Heart left ventricle (tissue), 16 donors: ENCODE data around the gene ETV6. TPM values are rescaled to one million over a fixed set of nuclear protein-coding genes. Genes with fewer than 3 reads are reported as not detected.
"Not testable (repeated sequence)": the region's sequence is repeated elsewhere in the genome, so short reads cannot be mapped to it uniquely, and the experiment has no call there.

Source experiments
- ATAC-seq, 4 donors: fragments of 200-7000 bp; cut with Tn5 transposase; one replicate each; pipeline ENCODE4 v1.9.1; 2020 to 2022; ENCODE audit warnings: moderate library complexity in 4 of 4, mild to moderate bottlenecking in 3 of 4, moderate number of reproducible peaks in 1 of 4
- DNase-seq, 5 donors: peaks; one replicate each; pipeline ENCODE4 v3.0.0-alpha.2; 2020
- H3K27ac ChIP-seq, 12 donors: fragments of 200-600 bp; sonication (generic) in 4 of 12; one replicate each; pipeline versions ENCODE4 v1.5.0 to v1.8.0; 2016 to 2022; ENCODE audit warnings: mild to moderate bottlenecking in 2 of 12
- H3K27me3 ChIP-seq, 9 donors: fragments of 200-600 bp; sonication (generic) in 2 of 9; one replicate each; pipeline versions ENCODE4 v1.5.1 to v1.8.0; 2016 to 2022; ENCODE audit warnings: mild to moderate bottlenecking in 3 of 9
- H3K36me3 ChIP-seq, 9 donors: fragments of 200-600 bp; sonication (generic) in 2 of 9; one replicate each; pipeline versions ENCODE4 v1.5.0 to v1.8.0; 2018 to 2022; ENCODE audit warnings: mild to moderate bottlenecking in 2 of 9
- H3K4me1 ChIP-seq, 12 donors: fragments of 200-600 bp; sonication (generic) in 4 of 12; one replicate each; pipeline versions ENCODE4 v1.5.0 to v1.8.0; 2016 to 2022; ENCODE audit warnings: mild to moderate bottlenecking in 3 of 12
- H3K4me3 ChIP-seq, 12 donors: fragments of 200-600 bp; sonication (generic) in 4 of 12; one replicate each; pipeline versions ENCODE4 v1.5.0 to v1.8.0; 2017 to 2022; ENCODE audit warnings: mild to moderate bottlenecking in 9 of 12, moderate library complexity in 4 of 12
- H3K9me3 ChIP-seq, 12 donors: fragments of 200-600 bp; sonication (generic) in 4 of 12; one replicate each; pipeline versions ENCODE4 v1.5.0 to v1.8.0; 2016 to 2022; ENCODE audit warnings: mild to moderate bottlenecking in 1 of 12
- CTCF ChIP-seq, 12 donors: fragments of 200-600 bp; sonication (generic) in 4 of 12; IDR thresholded peaks; one replicate each; pipeline versions ENCODE4 v1.5.0 to v1.8.0; 2018 to 2022; ENCODE audit warnings: antibody characterized with exemption in 12 of 12, mild to moderate bottlenecking in 5 of 12
- POLR2A ChIP-seq, 2 donors: fragments of 450-650 bp; IDR thresholded peaks; one replicate each; pipeline ENCODE4 v1.6.1; 2017; ENCODE audit warnings: antibody characterized with exemption in 2 of 2, mild to moderate bottlenecking in 2 of 2, moderate library complexity in 2 of 2
- WGBS, 4 donors: extraction: QIAGEN DNeasy Blood & Tissue Kit in 2 of 4; methylation state at CpG; one replicate each; pipeline versions ENCODE4 v1.1.5 to v1.1.7; 2013 to 2018; 5-methylcytosine and 5-hydroxymethylcytosine counted together
- intact Hi-C, 10 donors: fragments of 100-400 bp; cut with DNase I; formaldehyde crosslinking; loops; one replicate each; pipeline versions ENCODE4 v1.11.1 to v1.14.2; 2022
- polyA plus RNA-seq, 2 donors: library from polyadenylated mRNA; stranded (reverse); fragments of 200-250 nt; gene quantifications; one replicate each; pipeline ENCODE4 v1.2.3, GENCODE V29; 2013
- total RNA-seq, 9 donors: library from RNA; depleted of rRNA in 2 of 9; stranded (reverse); fragments of >200 nt in 2 of 9; fragmentation: NEBNext Ultra II Directional in 3 of 9; extraction: Animal tissue kit (Norgen Biotek cat#: 25700) in 3 of 9; gene quantifications; one replicate each; pipeline versions ENCODE4 v1.1.0 to v1.2.4, GENCODE V29; 2016 to 2023
- donor health status: ischemic (EF 13 %, LVEDD 7.1; RV severe dilation, severe dysfunction).
- donor health status: healthy with polysubstance abuse.
- donor health status: DM: no; HTN: yes; CAD: no.
- donor health status: DM: no; HTN: no; CAD: no.
- donor health status: ischemic (EF 25% LVEDD 6.9; RV normal size, moderate dysfunction).
- donor health status: ischemic (EF 25% LVEDD 5.7; RV mildly dilated, moderate dysfunction).
- donor health status: healthy.
- donor health status: DM: yes; HTN: yes; CAD: no.
- donor health status: ischemic (EF 35%, LVEDD 5.7; RV mildly dilated, moderate dysfunction).
- donor health status: nonischemic (EF 11% LVEDD 7.7; RV severe dilation, severe dysfunction).
- donor health status: DM: yes; HTN: yes; CAD: no.
- donor health status: PGD.
- donor health status: ischemic (EF 29% LVEDD 5.4; RV normal size, mild dysfunction).
- donor health status: nonischemic (EF 23%, LVEDD 6.1; RV moderate dilation, normal function).

ETV6 gene
- total and polyA plus RNA-seq, 11 donors, result 3.9 to 37.3 (median 12.4) TPM

GRCh38 chr12:11628353-11628752 lies 21.1 kb upstream of the ETV6 start:
- WGBS, 4 donors, result 72 to 93% (median 80%) methylated on average over 7 of the region's 7 CpGs
- no peak for ATAC-seq
- intact Hi-C loops, result loop anchor here in 2 of 10 donors (10.0 kb wide), 2 partner anchors 54 to 406 kb away; no protein-coding TSS in a partner anchor

GRCh38 chr12:11630046-11630706 lies 19.3 kb upstream of the ETV6 start:
- Histone ChIP-seq H3K27ac (no peak overlapping the region), H3K27me3 (no peaks in the 10 kb centered on the region), H3K9me3 (no peaks in the 10 kb centered on the region), H3K4me3 (no peak overlapping the region), H3K36me3 (no peaks in the 10 kb centered on the region), H3K4me1 (no peaks in the 10 kb centered on the region)
- WGBS, 4 donors, result 74 to 98% (median 83%) methylated on average over 5 of the region's 5 CpGs
- TF ChIP-seq CTCF (IDR thresholded peaks at IDR 0.05), result no peak
- no peak for TF ChIP-seq POLR2A (IDR thresholded peaks at IDR 0.05)
- intact Hi-C loops, result no loop called here
- no peak for ATAC-seq
- DNase-seq, result peak in 1 of 5 donors; percentile 43

More at GRCh38 chr12:11628353-11628752, 21.1 kb upstream of the ETV6 start:
- no peak for DNase-seq
- Histone ChIP-seq H3K27ac (no peak overlapping the region), H3K36me3 (no peaks in the 10 kb centered on the region), H3K4me3 (no peak overlapping the region), H3K9me3 (peaks cover 0 to 5% (median 0%) of the 10 kb centered on the region in 12 donors), H3K27me3 (no peaks in the 10 kb centered on the region), H3K4me1 (peaks cover 0 to 6% (median 0%) of the 10 kb centered on the region in 12 donors)
- TF ChIP-seq POLR2A (IDR thresholded peaks at IDR 0.05) (no peak), CTCF (IDR thresholded peaks at IDR 0.05) (no peak)

- 66 to 82% (median 72%) methylated on average over 1 of the region's 1 CpG for WGBS, 4 donors
- Histone ChIP-seq H3K27me3 (no peaks in the 10 kb centered on the region), H3K9me3 (peaks cover 0 to 8% (median 1%) of the 10 kb centered on the region in 12 donors), H3K36me3 (no peaks in the 10 kb centered on the region), H3K27ac (no peak overlapping the region), H3K4me3 (no peak overlapping the region), H3K4me1 (no peaks in the 10 kb centered on the region)
- TF ChIP-seq CTCF (IDR thresholded peaks at IDR 0.05), result no peak
- TF ChIP-seq POLR2A (IDR thresholded peaks at IDR 0.05), result no peak
- ATAC-seq (no peak), DNase-seq (no peak)
- intact Hi-C loops, result no loop called here
Observed at GRCh38 chr12:11631288-11631687, 18.2 kb upstream of the ETV6 start.

- 95 to 97% (median 96%) methylated on average over 9 of the region's 9 CpGs for WGBS, 4 donors
- H3K27ac ChIP-seq, ATAC-seq, H3K36me3 ChIP-seq, H3K4me3 ChIP-seq, intact Hi-C loops, DNase-seq, H3K4me1 ChIP-seq, H3K27me3 ChIP-seq: not testable (repeated sequence)
- H3K9me3 ChIP-seq, result peaks cover 0 to 11% (median 1%) of the 10 kb centered on the region in 12 donors
Observed at GRCh38 chr12:11631881-11632280, 17.6 kb upstream of the ETV6 start.

- intact Hi-C loops, result no loop called here
- H3K36me3 ChIP-seq, result no peaks in the 10 kb centered on the region
- no peak overlapping the region for H3K27ac ChIP-seq
- no peak overlapping the region for H3K4me3 ChIP-seq
- no peaks in the 10 kb centered on the region for H3K27me3 ChIP-seq
- TF ChIP-seq POLR2A (IDR thresholded peaks at IDR 0.05) (no peak), CTCF (IDR thresholded peaks at IDR 0.05) (no peak)
- ATAC-seq, result no peak
- peaks cover 0 to 11% (median 1%) of the 10 kb centered on the region in 12 donors for H3K9me3 ChIP-seq
- 60 to 81% (median 77%) methylated on average over 6 of the region's 6 CpGs for WGBS, 4 donors
- DNase-seq, result no peak
- H3K4me1 ChIP-seq, result no peaks in the 10 kb centered on the region
Observed at GRCh38 chr12:11633968-11634367, 15.5 kb upstream of the ETV6 start.
